Cerebellar cortex (tissue), 1 donor: Measurements from ENCODE around the gene AFAP1L1.

ENCODE experiments used
- DNase-seq: peaks from one replicate; pipeline ENCODE4 v3.0.0-alpha.2; 2015; ENCODE audit warnings: low spot score

AFAP1L1 gene

DNA sequence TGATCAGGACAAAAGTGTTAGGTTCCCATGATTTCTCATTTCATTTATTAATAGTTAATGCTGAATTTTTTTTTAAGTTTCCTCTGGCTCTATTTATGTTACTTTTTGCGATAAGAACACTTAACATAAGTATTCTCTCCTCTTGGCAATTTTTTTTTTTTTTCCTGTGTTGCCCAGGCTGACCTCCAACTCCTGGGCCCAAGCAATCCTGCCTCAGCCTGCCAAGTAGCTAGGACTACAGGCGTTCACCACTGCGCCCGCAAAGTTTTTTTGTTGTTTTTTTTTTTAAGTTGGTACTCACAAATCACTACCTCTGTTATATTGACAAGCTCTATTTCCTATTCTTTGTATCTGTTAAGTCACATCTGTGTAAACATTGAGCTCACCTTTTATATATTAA is 80.5 kb downstream of the AFAP1L1 start:
- no peak for DNase-seq

DNA sequence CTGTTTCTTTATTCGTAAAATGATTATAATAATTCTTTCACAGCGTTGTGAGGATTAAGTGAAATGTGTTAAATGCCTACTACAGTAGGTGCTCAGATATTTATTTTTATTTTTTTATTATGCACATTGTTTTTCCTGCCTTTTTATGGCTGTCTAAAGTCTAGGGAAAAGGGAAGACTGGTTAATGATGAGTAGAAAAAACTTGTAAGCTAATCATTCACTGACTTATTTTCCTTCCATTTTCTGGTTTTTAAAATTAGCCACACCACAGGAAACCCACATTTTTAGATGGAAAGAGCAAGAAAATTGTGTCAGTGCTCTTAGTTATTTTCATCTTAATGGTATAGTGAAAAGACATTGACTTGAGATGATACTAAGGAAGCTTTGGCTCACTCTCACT is 82.3 kb downstream of the AFAP1L1 start:
- no peak for DNase-seq

DNA sequence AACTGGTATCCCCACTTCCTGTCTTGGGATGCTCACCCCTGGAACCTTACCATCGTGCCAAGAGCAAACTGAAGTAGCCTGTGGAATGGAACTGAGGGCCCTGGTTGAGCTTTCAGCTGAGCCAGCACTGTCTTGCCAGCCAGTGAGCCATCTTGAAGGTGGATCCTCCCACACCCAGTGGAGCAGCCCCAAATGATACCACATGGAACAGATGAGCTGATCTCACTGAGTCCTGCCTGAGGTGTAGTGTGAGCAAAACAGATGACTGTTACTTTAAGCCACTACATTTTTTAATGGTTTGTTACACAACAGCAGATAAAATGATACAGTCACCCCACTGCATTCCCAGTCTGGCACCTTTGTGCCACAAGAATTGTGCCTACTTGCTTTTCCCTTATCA is 84.0 kb downstream of the AFAP1L1 start:
- DNase-seq = no peak

DNA sequence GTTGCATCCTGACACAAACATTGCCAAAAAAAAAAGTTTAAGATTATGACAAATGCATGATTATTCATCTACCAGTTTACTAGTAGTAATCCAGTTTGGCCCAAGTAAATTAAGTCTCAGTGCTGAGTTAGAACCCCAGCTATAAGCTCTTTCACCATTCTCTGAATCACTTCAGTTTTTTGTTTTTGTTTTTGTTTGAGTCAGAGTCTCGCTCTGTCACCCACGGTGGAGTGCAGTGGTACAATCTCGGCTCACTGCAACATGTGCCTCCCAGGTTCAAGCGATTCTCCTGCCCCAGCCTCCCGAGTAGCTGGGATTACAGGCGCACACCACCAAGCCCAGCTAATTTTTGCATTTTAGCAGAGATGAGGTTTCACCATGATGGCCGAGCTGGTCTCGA is 84.7 kb downstream of the AFAP1L1 start:
- DNase-seq = no peak

DNA sequence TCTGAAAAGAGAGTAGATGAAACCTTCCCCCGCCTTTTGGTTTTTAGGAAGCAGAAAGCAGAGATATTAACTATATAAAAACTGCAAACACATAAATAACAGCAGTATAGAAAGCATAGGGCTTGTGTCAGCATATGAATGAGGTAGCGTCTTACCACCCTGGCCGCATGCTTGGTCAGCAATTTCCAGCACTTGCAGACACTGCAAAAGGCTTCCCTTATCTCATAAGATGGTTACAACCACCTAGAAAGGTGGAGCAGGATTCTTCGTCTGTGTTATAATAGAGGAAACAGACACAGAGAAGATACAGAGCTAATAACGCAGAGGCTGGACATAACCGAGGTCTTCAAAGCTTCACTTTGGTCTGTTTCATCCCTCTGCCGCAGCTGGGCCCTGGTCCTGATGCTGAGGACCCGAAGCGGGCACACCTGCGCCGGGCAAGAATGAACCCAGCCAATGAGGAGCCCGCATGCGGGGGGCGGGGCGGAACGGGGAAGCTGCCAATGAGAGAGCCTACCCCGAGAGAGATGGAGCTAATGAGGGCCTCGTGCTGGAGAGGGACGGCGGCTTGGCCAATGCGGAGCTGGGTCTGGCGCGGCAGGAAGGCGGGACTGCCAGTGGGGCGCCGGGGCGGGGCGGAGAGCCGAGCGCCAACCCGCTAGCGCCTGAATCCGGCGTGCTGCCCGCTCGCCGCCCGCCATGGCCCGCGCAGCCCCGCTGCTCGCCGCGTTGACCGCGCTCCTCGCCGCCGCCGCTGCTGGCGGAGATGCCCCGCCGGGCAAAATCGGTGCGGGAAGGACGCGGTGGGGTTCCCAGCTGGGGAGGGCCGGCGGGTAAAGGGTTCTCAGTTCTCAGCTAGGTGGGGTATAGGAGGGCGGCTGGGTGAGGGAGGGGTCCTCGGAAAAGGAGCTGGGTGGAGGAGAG is 86.0 kb downstream of the AFAP1L1 start, which contains the start of gene PCYOX1L:
PCYOX1L (plus strand) TSS at position 677 of the 924 bp plus-strand sequence; CDS start at position 700, 23 bp downstream.
- peak; percentile 98 for DNase-seq

DNA sequence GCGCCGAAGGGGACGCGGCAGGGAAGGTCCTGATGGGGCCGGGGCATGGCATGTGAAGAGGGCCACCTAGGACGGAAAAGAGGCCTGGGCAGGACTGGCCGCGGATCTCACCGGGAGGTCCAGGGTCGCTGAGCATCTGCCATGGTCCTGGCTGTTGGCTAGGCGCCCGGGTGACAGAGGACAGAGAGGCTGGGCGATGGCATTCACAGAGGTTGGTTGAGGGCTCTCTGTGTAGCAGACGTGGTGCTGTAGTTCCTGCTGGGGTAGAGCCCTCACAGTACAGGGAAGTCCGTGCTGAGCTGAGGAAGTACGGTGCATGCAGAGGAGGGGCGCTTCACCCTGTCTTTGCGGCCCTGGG is 86.6 kb downstream of the AFAP1L1 start:
- peak; percentile 66 for DNase-seq

DNA sequence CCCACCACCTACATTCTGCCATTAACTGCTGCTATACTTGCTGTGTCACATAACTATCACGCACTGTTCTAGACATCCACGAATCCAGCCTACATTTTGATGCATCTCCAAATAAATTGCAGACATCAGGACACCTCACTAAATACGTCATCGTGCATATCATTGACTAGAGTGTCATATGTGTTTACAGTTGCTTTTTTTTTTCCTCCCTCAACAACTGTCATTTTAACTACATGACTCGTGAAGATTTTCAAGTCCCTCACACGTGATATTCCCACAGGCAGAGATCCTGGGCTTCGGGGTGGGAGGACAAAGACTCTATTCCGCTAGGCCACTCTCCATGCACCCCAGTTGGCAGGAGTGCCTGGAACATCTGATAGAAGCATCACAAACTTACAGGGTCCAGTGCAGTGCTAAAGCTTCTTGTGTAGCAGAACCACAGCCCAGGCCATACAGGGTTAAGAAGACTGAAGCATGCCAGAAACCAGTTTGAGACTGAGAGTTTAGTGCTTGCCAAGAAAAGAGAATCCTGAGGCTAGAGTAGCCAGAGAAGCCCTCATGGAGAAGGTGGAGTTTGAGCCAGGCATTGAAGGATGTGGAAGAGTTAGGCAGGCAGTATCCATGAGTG is 87.3 kb downstream of the AFAP1L1 start:
- DNase-seq = peak; percentile 38

DNA sequence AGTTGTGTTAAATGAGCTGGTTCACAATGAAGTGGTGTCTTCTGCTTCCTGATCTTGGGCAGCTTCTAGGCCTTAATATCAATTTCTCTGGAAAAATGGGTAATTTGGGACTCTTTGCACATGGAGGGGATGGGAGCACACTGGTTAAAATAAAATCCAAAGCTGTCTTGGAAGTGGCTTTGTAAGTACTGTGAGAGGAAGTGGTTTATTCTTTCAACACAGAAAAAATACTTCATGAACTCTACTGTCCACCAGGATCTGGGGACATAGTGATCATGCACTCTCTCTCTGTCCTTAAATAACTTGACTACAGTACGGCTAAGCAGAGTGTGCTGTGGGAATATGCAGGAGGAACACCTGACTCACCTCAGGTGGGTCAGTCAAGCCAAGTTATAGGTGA is 88.6 kb downstream of the AFAP1L1 start:
- no peak for DNase-seq

DNA sequence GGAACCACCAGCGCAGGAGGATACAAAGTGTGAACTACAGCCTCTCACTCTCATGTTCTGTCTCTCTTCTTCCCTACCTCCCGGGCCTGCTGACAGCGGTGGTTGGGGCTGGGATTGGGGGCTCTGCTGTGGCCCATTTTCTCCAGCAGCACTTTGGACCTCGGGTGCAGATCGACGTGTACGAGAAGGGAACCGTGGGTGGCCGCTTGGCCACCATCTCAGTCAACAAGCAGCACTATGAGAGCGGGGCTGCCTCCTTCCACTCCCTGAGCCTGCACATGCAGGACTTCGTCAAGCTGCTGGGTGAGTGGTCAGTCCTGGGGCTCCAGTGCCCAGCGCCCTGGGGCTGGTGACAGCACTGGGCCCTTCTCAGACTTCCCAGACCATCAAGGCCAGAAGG is 90.9 kb downstream of the AFAP1L1 start:
- DNase-seq = no peak

DNA sequence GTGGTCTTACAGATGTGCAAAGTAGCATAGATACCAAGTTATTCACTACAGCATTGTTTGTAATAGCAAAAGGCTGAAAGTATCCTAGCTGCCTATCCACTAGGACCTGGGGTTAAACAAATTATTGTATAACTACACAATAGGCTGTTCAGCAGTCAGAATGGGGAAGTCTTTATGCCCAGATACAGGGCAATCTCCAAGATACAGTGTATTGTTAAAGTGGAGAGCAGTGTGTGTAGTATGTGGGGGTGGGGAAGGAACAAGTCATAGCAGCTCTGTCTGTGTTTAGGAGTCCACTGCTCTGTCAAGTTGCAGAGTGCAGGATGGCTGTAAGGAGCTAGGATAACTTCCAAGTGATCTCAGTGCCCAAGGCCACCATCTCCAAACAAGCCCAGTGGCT is 91.7 kb downstream of the AFAP1L1 start:
- DNase-seq = no peak

DNA sequence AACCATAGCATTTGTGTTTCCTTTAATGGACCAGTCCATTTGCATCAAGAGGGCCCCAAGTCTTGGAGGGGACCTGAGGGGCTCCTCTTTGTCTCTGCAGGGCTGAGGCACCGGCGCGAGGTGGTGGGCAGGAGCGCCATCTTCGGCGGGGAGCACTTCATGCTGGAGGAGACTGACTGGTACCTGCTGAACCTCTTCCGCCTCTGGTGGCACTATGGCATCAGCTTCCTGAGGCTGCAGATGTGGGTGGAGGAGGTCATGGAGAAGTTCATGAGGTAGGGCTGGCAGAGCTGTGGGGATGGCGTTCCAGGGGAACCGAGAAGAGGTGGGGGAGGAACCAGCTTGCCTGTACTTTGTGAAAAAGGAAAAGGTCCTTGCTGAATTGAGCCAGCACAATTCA is 92.3 kb downstream of the AFAP1L1 start:
- no peak for DNase-seq

DNA sequence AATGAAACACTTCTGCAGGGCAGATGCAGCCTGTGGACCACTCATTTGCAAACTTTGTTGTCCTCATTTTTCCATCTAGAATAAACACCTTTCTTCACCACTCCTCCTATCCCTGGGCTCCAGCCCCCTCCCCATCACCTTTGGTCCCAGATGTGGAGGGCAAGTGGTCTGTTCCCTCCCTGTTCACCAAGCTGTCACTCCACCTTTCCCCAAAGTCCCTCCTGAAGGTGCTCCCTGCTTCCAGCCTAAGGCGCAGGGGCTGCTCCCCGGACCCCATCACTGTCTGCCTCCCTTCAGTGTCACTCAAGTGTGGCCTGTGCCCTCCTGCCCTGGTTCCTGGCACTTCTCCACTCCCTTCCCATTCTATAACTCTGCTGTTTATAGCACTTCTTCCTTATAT is 93.1 kb downstream of the AFAP1L1 start:
- DNase-seq = no peak

DNA sequence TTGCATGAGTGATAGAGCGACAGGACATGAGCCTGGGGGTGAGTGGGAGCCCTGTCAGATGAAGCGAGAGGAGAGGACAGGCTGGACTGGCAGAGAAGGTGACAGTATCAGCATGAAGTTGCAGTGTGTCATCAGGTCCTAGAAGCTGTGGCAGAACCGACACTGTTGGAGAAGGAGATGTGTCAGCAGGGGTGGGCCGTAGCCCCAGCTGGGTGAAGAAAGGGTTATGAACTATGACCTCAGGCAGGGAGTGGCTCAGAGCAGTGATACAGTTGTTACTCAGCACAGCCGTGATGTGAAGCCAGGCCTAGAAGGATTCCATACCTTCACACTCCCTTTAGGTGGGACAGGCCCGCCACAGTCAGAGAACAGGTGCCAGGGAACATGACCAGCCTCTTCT is 93.8 kb downstream of the AFAP1L1 start:
- DNase-seq = no peak

DNA sequence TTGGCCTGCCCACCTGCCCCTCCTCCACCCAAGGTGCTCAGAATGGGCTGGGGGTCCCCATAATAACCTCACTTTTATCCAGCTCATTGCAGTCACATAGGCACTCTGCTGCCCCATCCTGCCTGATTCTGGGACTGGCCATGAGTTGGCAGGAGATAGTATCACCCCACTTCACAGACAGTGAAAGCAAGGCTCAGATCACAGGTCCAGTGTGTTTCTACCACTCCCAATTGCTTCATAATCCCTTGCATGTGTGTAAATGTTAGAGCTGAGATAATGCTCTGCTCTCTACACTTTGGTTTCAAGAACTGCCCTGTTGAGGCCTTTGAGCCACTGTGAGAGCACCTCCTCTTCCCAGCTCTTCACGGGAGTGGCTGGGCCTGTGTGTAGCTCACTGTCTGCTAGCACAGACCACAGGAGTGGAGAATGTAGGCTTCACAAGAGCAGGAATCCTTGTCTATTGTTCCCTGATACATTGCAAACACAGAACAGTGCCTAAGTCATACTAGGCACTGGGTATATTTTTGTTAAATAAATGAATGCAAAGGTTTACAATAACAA is 94.6 kb downstream of the AFAP1L1 start:
- no peak for DNase-seq

DNA sequence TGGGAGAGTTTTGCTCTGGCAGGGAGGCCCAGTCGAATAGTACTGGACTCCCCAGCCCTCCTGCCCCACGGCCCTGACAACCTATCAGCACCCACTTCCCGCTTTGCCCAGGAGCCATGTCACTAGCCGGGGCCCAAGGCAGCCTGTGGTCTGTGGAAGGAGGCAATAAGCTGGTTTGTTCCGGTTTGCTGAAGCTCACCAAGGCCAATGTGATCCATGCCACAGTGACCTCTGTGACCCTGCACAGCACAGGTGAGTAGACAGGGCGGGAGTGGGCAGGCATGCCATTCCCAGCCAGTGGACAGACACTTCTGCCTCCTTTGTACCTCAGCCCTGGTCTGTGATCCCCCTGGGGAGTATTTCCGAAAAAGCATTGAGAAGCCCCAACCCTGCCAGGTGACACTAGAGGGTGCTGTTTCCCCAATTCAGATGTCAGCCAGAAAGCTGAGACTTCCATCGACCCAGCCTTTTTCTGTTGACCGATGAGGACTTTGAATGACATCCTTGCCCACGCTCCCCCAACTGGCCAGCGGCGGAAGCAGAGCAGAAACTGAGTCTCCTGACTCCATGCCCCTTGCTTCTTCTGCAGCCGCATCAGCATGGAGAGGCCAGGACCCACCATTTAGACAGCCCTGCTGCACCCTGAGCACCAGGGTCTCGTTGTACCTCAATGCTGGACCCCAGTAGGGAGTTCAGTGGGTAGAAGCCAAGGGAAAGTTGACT is 95.8 kb downstream of the AFAP1L1 start:
- DNase-seq = peak; percentile 80

DNA sequence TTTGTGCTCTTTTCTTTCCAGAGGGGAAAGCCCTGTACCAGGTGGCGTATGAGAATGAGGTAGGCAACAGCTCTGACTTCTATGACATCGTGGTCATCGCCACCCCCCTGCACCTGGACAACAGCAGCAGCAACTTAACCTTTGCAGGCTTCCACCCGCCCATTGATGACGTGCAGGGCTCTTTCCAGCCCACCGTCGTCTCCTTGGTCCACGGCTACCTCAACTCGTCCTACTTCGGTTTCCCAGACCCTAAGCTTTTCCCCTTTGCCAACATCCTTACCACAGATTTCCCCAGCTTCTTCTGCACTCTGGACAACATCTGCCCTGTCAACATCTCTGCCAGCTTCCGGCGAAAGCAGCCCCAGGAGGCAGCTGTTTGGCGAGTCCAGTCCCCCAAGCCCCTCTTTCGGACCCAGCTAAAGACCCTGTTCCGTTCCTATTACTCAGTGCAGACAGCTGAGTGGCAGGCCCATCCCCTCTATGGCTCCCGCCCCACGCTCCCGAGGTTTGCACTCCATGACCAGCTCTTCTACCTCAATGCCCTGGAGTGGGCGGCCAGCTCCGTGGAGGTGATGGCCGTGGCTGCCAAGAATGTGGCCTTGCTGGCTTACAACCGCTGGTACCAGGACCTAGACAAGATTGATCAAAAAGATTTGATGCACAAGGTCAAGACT is 96.5 kb downstream of the AFAP1L1 start:
- no peak for DNase-seq

DNA sequence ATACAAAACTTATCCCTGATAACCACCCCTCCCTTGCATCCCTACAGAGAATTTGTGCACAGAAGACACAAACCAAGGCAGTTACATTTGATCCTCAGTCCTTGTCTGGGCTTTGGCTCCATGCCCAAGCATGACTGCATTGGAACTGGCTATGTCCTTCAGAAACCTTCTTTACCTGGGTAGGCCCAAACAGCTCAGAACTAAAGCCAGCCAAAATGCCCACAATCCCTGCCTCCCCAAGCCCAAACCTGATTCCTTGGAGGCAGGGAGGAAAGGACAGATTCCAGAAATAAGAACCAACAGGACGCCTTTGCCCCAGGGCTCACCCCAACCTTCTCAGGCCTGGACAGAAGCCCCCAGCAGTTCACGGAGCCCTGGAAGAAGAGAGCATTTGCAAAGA is 99.2 kb downstream of the AFAP1L1 start:
- DNase-seq = no peak

DNA sequence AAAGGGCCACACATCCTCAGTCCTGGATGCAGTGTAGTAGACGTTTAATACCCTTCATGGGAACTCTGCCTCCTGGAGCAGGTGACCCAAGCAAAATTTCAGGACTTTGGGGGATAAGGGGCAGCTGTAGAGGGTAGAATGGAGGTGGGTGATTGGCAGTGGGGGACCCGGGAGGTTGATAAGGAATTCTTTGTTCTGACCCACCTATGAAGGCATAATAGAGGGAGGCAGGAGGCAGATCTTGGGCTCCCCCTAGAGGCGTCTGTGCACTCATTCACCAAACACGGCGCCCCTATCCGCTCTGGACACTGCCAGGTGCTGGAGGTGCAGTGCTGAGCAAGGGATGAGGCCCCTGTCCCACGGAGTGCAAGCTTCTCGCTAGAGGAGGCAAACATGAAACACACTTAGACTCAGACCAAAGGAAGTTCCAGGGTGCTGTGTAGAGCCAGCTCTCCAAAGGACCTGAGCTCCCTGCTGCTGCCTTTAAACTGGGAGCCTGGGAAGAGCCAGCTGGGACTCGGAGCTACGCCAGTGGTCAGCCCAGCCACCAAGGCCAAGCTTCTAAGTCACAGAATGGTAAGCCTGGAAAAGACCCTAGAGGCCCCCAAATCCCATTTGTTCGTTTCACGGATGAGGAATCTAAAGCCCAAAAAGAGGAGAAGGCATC is 99.8 kb downstream of the AFAP1L1 start:
- DNase-seq = peak; percentile 61

DNA sequence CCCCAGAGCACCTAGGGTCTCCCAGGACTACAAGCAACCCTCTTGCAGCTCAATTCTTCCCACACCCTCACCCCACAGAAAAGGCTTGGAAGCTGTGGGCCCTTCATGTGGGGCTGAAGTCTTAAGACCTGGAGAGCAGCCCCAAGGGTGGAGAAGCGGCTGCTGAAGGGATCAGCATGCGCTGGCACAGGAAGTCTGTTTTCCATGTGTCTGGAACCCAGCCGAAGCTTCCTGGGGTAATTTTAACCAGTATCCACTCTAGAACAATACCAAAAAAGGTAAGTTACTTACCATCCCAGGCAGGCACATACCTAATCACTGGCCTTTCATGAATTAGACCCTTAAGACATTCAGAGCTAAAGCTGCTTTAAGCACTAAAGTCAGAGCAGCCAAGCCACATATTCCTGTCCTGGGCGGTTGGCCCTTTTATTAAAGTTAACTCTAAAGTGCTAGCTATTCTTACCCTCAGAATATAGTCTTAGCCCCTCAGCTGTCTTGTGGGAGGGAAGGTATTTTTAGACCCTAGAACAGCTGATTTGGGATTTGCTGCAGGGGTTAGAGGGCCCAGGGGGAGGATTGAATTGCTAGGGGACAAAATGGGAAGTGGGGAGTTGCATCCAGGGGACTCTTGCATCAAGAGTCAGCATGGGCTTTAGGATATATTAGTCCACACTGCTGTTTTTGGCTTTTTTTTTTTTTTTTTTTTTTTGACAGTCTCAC is 100.6 kb downstream of the AFAP1L1 start:
- no peak for DNase-seq

DNA sequence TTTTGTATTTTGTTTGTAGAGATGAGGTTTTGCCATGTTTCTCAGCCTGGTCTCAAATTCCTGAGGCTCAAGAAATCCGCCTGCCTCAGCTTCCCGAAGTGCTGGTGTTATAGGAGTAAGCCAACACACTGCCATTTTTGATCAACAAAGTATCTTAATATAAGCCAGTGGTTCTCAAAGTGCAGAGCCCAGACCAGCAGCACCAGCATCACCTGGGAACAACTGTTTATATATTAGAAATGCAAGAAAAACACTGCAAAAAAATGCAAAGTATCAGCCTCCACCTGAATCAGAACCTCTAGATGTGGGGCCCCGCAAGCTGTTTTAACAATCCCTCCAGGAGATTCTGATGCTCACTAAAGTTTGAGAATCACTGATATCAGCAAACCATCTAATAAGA is 101.3 kb downstream of the AFAP1L1 start:
- no peak for DNase-seq

DNA sequence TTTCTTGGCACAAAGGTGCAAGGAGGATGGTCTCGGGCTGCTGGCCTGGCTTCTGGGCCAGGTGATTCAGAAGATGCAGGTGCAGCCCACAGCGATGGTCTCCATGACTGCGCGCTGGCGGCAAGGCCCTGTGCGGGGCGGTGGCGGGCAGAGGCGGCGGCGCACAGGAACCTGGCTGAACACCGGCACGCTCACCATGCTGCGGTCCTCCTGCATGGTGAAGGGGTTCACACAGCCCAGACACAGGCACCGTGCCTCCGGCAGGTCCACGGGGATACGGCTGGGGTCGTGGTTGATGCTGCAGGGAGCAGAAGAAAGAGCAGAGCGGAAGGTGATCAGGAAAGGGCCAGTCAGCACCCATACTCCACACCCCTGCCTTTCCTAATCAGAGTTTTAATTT is 102.6 kb downstream of the AFAP1L1 start:
- DNase-seq = no peak
